ENCODE measurements around the gene ELAVL3.
A peak's percentile ranks its signal among the peaks of the same experiment; 100 is the strongest.

ELAVL3 gene

DNA sequence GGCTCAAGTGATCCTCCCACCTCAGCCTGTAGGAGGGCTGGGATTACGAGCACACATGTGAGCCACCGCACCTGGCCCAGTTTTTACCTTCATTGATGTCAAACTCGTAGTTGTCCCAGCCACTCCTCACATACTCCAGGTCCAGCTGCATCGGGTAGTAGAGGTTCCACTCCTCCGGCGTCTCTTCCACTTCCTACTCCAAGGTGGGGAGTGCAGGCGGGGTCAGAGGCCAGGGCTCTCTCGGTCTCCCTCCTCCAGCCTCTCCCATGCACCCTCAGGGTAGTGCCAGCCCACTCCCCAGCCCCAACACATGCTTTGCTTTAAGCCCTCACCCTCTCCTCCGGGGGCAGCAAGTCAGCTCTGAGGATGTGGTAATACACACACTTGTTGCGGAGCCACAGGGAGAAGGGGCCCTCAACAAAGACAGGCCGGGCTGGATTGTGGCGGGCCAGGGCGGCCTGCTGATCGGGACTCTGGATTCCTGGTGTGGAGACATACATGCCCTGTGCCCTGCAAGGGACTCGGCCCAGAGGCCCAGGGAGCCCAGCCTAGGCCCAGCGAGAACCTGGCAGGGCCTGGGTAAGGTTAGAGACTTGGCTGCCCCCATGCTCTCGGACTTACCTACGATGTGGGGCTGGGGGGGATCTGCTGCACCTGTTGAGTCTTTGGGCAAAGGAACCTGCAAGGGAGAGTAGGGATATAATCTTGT is 26.7 kb upstream of the ELAVL3 start:
- Histone ChIP-seq H3K9ac (ENCODE audit: low read depth, low read length, poor library complexity, severe bottlenecking) (peak overlapping the region; percentile 81), H3K4me2 (ENCODE audit: low read depth, low read length, poor library complexity, severe bottlenecking) (peak overlapping the region; percentile 83)
- no peak for TF ChIP-seq EZH2phosphoT487 (IDR thresholded peaks at IDR 0.05; ENCODE audit: borderline replicate concordance)
- TF ChIP-seq, protein P1, sequence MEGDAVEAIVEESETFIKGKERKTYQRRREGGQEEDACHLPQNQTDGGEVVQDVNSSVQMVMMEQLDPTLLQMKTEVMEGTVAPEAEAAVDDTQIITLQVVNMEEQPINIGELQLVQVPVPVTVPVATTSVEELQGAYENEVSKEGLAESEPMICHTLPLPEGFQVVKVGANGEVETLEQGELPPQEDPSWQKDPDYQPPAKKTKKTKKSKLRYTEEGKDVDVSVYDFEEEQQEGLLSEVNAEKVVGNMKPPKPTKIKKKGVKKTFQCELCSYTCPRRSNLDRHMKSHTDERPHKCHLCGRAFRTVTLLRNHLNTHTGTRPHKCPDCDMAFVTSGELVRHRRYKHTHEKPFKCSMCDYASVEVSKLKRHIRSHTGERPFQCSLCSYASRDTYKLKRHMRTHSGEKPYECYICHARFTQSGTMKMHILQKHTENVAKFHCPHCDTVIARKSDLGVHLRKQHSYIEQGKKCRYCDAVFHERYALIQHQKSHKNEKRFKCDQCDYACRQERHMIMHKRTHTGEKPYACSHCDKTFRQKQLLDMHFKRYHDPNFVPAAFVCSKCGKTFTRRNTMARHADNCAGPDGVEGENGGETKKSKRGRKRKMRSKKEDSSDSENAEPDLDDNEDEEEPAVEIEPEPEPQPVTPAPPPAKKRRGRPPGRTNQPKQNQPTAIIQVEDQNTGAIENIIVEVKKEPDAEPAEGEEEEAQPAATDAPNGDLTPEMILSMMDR (conservative IDR thresholded peaks at IDR 0.05; ENCODE audit: low read length) = no peak

GRCh38 chr19:11506967-11507366 is 26.1 kb upstream of the ELAVL3 start:
- H4K20me1 ChIP-seq (ENCODE audit: insufficient read depth, low read length, poor library complexity, severe bottlenecking) = no peaks in the 10 kb centered on the region
- no peaks in the 10 kb centered on the region for H3K36me3 ChIP-seq (ENCODE audit: insufficient read depth, low read length)
- no peaks in the 10 kb centered on the region for H3K9me3 ChIP-seq (ENCODE audit: insufficient read depth, low read depth, low read length)
- peaks cover 11% of the 10 kb centered on the region for H3K4me1 ChIP-seq (ENCODE audit: insufficient read depth, low read length, poor library complexity, severe bottlenecking)
- H3K79me2 ChIP-seq (ENCODE audit: insufficient read depth, low read length) = peaks cover 24% of the 10 kb centered on the region
- H3K9me2 ChIP-seq (replicated peaks; ENCODE audit: low read depth, low read length) = no peaks in the 10 kb centered on the region
- H3F3A ChIP-seq (ENCODE audit: low read depth) = no peaks in the 10 kb centered on the region
- no peak overlapping the region for H2AFZ ChIP-seq (ENCODE audit: low read length)
- H3K9ac ChIP-seq (ENCODE audit: low read depth, low read length, poor library complexity, severe bottlenecking) = peak overlapping the region; percentile 81
- peak overlapping the region; percentile 83 for H3K4me2 ChIP-seq (ENCODE audit: low read depth, low read length, poor library complexity, severe bottlenecking)
- H3K27me3 ChIP-seq (ENCODE audit: insufficient read depth, low read length, poor library complexity, severe bottlenecking) = no peaks in the 10 kb centered on the region
- H3K4me3 ChIP-seq (ENCODE audit: low read length, poor library complexity, severe bottlenecking) = peak overlapping the region; percentile 77
- no peak for TF ChIP-seq EZH2phosphoT487 (IDR thresholded peaks at IDR 0.05; ENCODE audit: borderline replicate concordance)
- TF ChIP-seq, protein P1 (conservative IDR thresholded peaks at IDR 0.05; ENCODE audit: low read length) = no peak

More for the DNA sequence above, 26.7 kb upstream of the ELAVL3 start:
- H3K36me3 ChIP-seq (ENCODE audit: insufficient read depth, low read length) = no peaks in the 10 kb centered on the region
- no peaks in the 10 kb centered on the region for H3K9me3 ChIP-seq (ENCODE audit: insufficient read depth, low read depth, low read length)
- no peaks in the 10 kb centered on the region for H3K9me2 ChIP-seq (replicated peaks; ENCODE audit: low read depth, low read length)
- no peaks in the 10 kb centered on the region for H3F3A ChIP-seq (ENCODE audit: low read depth)
- H3K4me3 ChIP-seq (ENCODE audit: low read length, poor library complexity, severe bottlenecking) = peak overlapping the region; percentile 77
- no peak overlapping the region for H2AFZ ChIP-seq (ENCODE audit: low read length)
- H3K4me1 ChIP-seq (ENCODE audit: insufficient read depth, low read length, poor library complexity, severe bottlenecking) = peaks cover 11% of the 10 kb centered on the region
- peaks cover 24% of the 10 kb centered on the region for H3K79me2 ChIP-seq (ENCODE audit: insufficient read depth, low read length)
- H3K27me3 ChIP-seq (ENCODE audit: insufficient read depth, low read length, poor library complexity, severe bottlenecking) = no peaks in the 10 kb centered on the region
- H4K20me1 ChIP-seq (ENCODE audit: insufficient read depth, low read length, poor library complexity, severe bottlenecking) = no peaks in the 10 kb centered on the region

GRCh38 chr19:11506101-11506555 is 25.3 kb upstream of the ELAVL3 start:
- Histone ChIP-seq H3K4me3 (ENCODE audit: low read length, poor library complexity, severe bottlenecking) (peak overlapping the region; percentile 77), H3K36me3 (ENCODE audit: insufficient read depth, low read length) (no peaks in the 10 kb centered on the region), H3K4me2 (ENCODE audit: low read depth, low read length, poor library complexity, severe bottlenecking) (peak overlapping the region; percentile 83), H3K4me1 (ENCODE audit: insufficient read depth, low read length, poor library complexity, severe bottlenecking) (peaks cover 11% of the 10 kb centered on the region), H3K9me2 (replicated peaks; ENCODE audit: low read depth, low read length) (no peaks in the 10 kb centered on the region), H2AFZ (ENCODE audit: low read length) (peak overlapping the region; percentile 87), H3K9ac (ENCODE audit: low read depth, low read length, poor library complexity, severe bottlenecking) (peak overlapping the region; percentile 81), H3K27me3 (ENCODE audit: insufficient read depth, low read length, poor library complexity, severe bottlenecking) (no peaks in the 10 kb centered on the region), H4K20me1 (ENCODE audit: insufficient read depth, low read length, poor library complexity, severe bottlenecking) (no peaks in the 10 kb centered on the region), H3F3A (ENCODE audit: low read depth) (no peaks in the 10 kb centered on the region), H3K79me2 (ENCODE audit: insufficient read depth, low read length) (peaks cover 24% of the 10 kb centered on the region), H3K9me3 (ENCODE audit: insufficient read depth, low read depth, low read length) (no peaks in the 10 kb centered on the region)
- TF ChIP-seq, protein P1 (conservative IDR thresholded peaks at IDR 0.05; ENCODE audit: low read length) = no peak
- no peak for TF ChIP-seq EZH2phosphoT487 (IDR thresholded peaks at IDR 0.05; ENCODE audit: borderline replicate concordance)

Data from Loucy (cell line).